Osteocyte (in vitro differentiated cells): ENCODE data around the gene GYS2. TPM values are rescaled to one million over a fixed set of nuclear protein-coding genes. Genes with fewer than 3 reads are reported as not detected.
A peak's percentile ranks its signal among the peaks of the same experiment; 100 is the strongest.

Source experiments
- DNase-seq: peaks from one replicate; pipeline ENCODE4 v3.0.0; 2021; ENCODE audit warnings: mixed read lengths; ENCODE audit not compliant: unreplicated experiment; ENCODE audit errors: extremely low spot score
- H3K27ac Mint-ChIP-seq: one replicate; pipeline ENCODE4 v1.8.0; 2021; ENCODE audit warnings: mild to moderate bottlenecking, mixed read lengths; ENCODE audit not compliant: unreplicated experiment
- H3K27me3 Mint-ChIP-seq: one replicate; pipeline ENCODE4 v1.8.0; 2021; ENCODE audit warnings: mixed read lengths; ENCODE audit not compliant: unreplicated experiment
- H3K36me3 Mint-ChIP-seq: one replicate; pipeline ENCODE4 v1.8.0; 2021; ENCODE audit warnings: mixed read lengths; ENCODE audit not compliant: unreplicated experiment
- H3K4me1 Mint-ChIP-seq: one replicate; pipeline ENCODE4 v1.8.0; 2021; ENCODE audit warnings: mixed read lengths; ENCODE audit not compliant: unreplicated experiment
- H3K4me3 Mint-ChIP-seq: one replicate; pipeline ENCODE4 v1.8.0; 2021; ENCODE audit warnings: mild to moderate bottlenecking, moderate library complexity, mixed read lengths; ENCODE audit not compliant: unreplicated experiment
- H3K9me3 Mint-ChIP-seq: one replicate; pipeline ENCODE4 v1.8.0; 2021; ENCODE audit warnings: mixed read lengths; ENCODE audit not compliant: unreplicated experiment
- CTCF ChIP-seq: fragments of 200-600 bp; sonication (generic); IDR thresholded peaks from 2 replicates; pipeline ENCODE4 v1.5.0; 2021; ENCODE audit warnings: antibody characterized with exemption, mild to moderate bottlenecking, moderate library complexity
- total RNA-seq: library from RNA; stranded (reverse); gene quantifications from 2 replicates; pipeline ENCODE4 v1.2.1, GENCODE V29; 2021

The GYS2 gene
- total RNA-seq, 1 donor from 2014 or later: not detected

GRCh38 chr12:21502164-21502496, 102.5 kb downstream of the GYS2 start:
- peaks cover 33% of the 10 kb centered on the region for H3K4me1 Mint-ChIP-seq
- peaks cover 13% of the 10 kb centered on the region for H3K36me3 Mint-ChIP-seq
- no peak for DNase-seq
- H3K27me3 Mint-ChIP-seq: no peaks in the 10 kb centered on the region
- TF ChIP-seq CTCF: no peak
- no peak overlapping the region for H3K4me3 Mint-ChIP-seq
- H3K27ac Mint-ChIP-seq: no peak overlapping the region
- H3K9me3 Mint-ChIP-seq: no peaks in the 10 kb centered on the region

- no peak for TF ChIP-seq CTCF
- peak; percentile 96 for DNase-seq
- Mint-ChIP-seq H3K4me1 (peaks cover 33% of the 10 kb centered on the region), H3K27me3 (no peaks in the 10 kb centered on the region), H3K27ac (no peak within 1 kb of the TSS), H3K36me3 (peaks cover 16% of the 10 kb centered on the region), H3K4me3 (no peak within 1 kb of the TSS), H3K9me3 (no peaks in the 10 kb centered on the region)
Measured at GRCh38 chr12:21501258-21502163, 103.1 kb downstream of the GYS2 start, which contains the start of the genes GOLT1B and RECQL. TSS of gene GOLT1B (plus strand) at chr12:21501789. CDS start at chr12:21501924, 135 bp downstream. TSS of gene RECQL (minus strand) at chr12:21501635. CDS start at chr12:21499570, 2,065 bp downstream.

- TF ChIP-seq CTCF: no peak
- Mint-ChIP-seq H3K4me3 (no peak overlapping the region), H3K27me3 (no peaks in the 10 kb centered on the region), H3K9me3 (no peaks in the 10 kb centered on the region), H3K4me1 (peaks cover 31% of the 10 kb centered on the region), H3K36me3 (peaks cover 17% of the 10 kb centered on the region), H3K27ac (no peak overlapping the region)
- no peak for DNase-seq
Measured at GRCh38 chr12:21500786-21501257, 103.8 kb downstream of the GYS2 start.

GRCh38 chr12:21499765-21500164, 104.9 kb downstream of the GYS2 start:
- Mint-ChIP-seq H3K9me3 (no peaks in the 10 kb centered on the region), H3K27me3 (no peaks in the 10 kb centered on the region), H3K27ac (no peak overlapping the region), H3K4me1 (peaks cover 24% of the 10 kb centered on the region), H3K4me3 (peak overlapping the region; percentile 17), H3K36me3 (peaks cover 25% of the 10 kb centered on the region)
- no peak for DNase-seq
- TF ChIP-seq CTCF: no peak

Other genes starting within 250 kb of the GYS2 start
- gene IAPP, start 231.9 kb downstream of the GYS2 start, total RNA-seq: not detected in 2 replicates
- 15.3 and 16.9 TPM in 2 replicates for gene PYROXD1, start 167.2 kb downstream of the GYS2 start, total RNA-seq
- 40.7 and 43.4 TPM in 2 replicates for gene RECQL, start 103.2 kb downstream of the GYS2 start, total RNA-seq
- 56.9 and 65.4 TPM in 2 replicates for gene GOLT1B, start 103.1 kb downstream of the GYS2 start, total RNA-seq
- gene SPX, start 78.6 kb downstream of the GYS2 start, total RNA-seq: 9.4 and 11.6 TPM in 2 replicates
- 627 and 636 TPM in 2 replicates for gene LDHB, start 53.0 kb upstream of the GYS2 start, total RNA-seq
- 0.24 and 0.59 TPM in 2 replicates for gene KCNJ8, start 169.9 kb upstream of the GYS2 start, total RNA-seq